ENCODE data around the gene DNAJC7.

GRCh38 chr17:42027590-42027889, 10.3 kb upstream of the DNAJC7 start:
- TF ChIP-seq EZH2 (IDR thresholded peaks at IDR 0.05; ENCODE audit: borderline replicate concordance) (no peak), CTCF (IDR thresholded peaks at IDR 0.05; ENCODE audit: poor library complexity) (no peak), EZH2phosphoT487 (IDR thresholded peaks at IDR 0.05; ENCODE audit: low read depth, severe bottlenecking, unreplicated experiment) (no peak)

Measured in hepatocyte (in vitro differentiated cells).